GM12878 (cell line): ENCODE data around the gene METTL8.
"Not testable (repeated sequence)": the region's sequence is repeated elsewhere in the genome, so short reads cannot be mapped to it uniquely, and the experiment has no call there.

Experiments used
- CHD4 ChIP-seq: fragments of 200-600 bp; sonication (generic); IDR thresholded peaks from 2 replicates; pipeline ENCODE4 v1.6.1; 2016; ENCODE audit warnings: mild to moderate bottlenecking
- EZH2 ChIP-seq: IDR thresholded peaks from 2 replicates; pipeline ENCODE4 v1.6.1; 2012; ENCODE audit warnings: low read depth, mild to moderate bottlenecking, control low read depth, inconsistent platforms, low read length, borderline replicate concordance; ENCODE audit not compliant: control insufficient read depth
- MTA2 ChIP-seq: fragments of 450-650 bp; IDR thresholded peaks from 2 replicates; pipeline ENCODE4 v1.6.1; 2016; ENCODE audit warnings: low read depth, mild to moderate bottlenecking, moderate library complexity
- TF ChIP-seq, protein P1 (sequence below), 3 experiments: IDR thresholded peaks in 2 of 3; conservative IDR thresholded peaks in 1 of 3; 2 replicates each; pipeline ENCODE4 v1.5.1; 2011; ENCODE audit warnings: low read depth in 3 of 3, low read length in 3 of 3, mild to moderate bottlenecking in 3 of 3, control low read depth in 2 of 3, moderate library complexity in 2 of 3, inconsistent platforms in 1 of 3, mixed read lengths in 1 of 3; ENCODE audit not compliant: control insufficient read depth in 2 of 3, insufficient read depth in 1 of 3; ENCODE audit errors: extremely low read depth in 1 of 3

DNA sequence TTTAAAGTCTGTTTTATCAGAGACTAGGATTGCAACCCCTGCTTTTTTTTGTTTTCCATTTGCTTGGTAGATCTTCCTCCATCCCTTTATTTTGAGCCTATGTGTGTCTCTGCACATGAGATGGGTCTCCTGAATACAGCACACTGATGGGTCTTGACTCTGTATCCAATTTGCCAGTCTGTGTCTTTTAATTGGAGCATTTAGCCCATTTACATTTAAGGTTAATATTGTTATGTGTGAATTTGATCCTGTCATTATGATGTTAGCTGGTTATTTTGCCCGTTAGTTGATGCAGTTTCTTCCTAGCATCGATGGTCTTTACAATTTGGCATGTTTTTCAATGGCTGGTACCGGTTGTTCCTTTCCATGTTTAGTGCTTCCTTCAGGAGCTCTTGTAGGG lies 80.0 kb downstream of the METTL8 start:
- TF ChIP-seq, protein P1, sequence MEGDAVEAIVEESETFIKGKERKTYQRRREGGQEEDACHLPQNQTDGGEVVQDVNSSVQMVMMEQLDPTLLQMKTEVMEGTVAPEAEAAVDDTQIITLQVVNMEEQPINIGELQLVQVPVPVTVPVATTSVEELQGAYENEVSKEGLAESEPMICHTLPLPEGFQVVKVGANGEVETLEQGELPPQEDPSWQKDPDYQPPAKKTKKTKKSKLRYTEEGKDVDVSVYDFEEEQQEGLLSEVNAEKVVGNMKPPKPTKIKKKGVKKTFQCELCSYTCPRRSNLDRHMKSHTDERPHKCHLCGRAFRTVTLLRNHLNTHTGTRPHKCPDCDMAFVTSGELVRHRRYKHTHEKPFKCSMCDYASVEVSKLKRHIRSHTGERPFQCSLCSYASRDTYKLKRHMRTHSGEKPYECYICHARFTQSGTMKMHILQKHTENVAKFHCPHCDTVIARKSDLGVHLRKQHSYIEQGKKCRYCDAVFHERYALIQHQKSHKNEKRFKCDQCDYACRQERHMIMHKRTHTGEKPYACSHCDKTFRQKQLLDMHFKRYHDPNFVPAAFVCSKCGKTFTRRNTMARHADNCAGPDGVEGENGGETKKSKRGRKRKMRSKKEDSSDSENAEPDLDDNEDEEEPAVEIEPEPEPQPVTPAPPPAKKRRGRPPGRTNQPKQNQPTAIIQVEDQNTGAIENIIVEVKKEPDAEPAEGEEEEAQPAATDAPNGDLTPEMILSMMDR (IDR thresholded peaks at IDR 0.05 in 2 of 3, conservative IDR thresholded peaks at IDR 0.05 in 1 of 3; ENCODE audit: control insufficient read depth in 2 of 3, extremely low read depth in 1 of 3, insufficient read depth in 1 of 3, low read depth in 3 of 3, low read length in 3 of 3) = not testable (repeated sequence)
- TF ChIP-seq MTA2, EZH2, CHD4: not testable (repeated sequence)
